Measurements from ENCODE around the gene MLYCD. TPM values are rescaled to one million over a fixed set of nuclear protein-coding genes. Genes with fewer than 3 reads are reported as not detected.

Gene MLYCD
- total RNA-seq, 4 donors from 2014 or later = 9.6 to 15.8 (median 12.3) TPM

- Histone ChIP-seq H3K4me3 (no peak overlapping the region), H3K27me3 (no peaks in the 10 kb centered on the region), H3K9me3 (no peaks in the 10 kb centered on the region), H3K27ac (replicated peaks in 1 of 4) (no peak overlapping the region), H3K4me1 (peaks cover 9 to 14% (median 13%) of the 10 kb centered on the region in 4 donors), H3K36me3 (peaks cover 0 to 24% (median 5%) of the 10 kb centered on the region in 4 donors)
- TF ChIP-seq POLR2AphosphoS5 (IDR thresholded peaks at IDR 0.05) = no peak
- TF ChIP-seq CTCF (IDR thresholded peaks at IDR 0.05) = no peak
- TF ChIP-seq POLR2A (IDR thresholded peaks at IDR 0.05; ENCODE audit: low read depth) = no peak
- TF ChIP-seq EP300 (IDR thresholded peaks at IDR 0.05) = no peak
- no peak for DNase-seq (ENCODE audit: extremely low spot score)
- intact Hi-C loops (cut with DNase I) = no loop called here
- 78% methylated on average over 15 of the region's 22 CpGs for WGBS
Observed at GRCh38 chr16:83930730-83931500, 32.0 kb downstream of the MLYCD start.

GRCh38 chr16:83931556-83931955, 32.6 kb downstream of the MLYCD start:
- no peak for DNase-seq (ENCODE audit: extremely low spot score)
- 81% methylated on average over 7 of the region's 17 CpGs for WGBS

GRCh38 chr16:83932304-83932703, 33.4 kb downstream of the MLYCD start:
- Histone ChIP-seq H3K4me3 (no peak overlapping the region), H3K9me3 (no peaks in the 10 kb centered on the region), H3K27ac (replicated peaks in 1 of 4) (no peak overlapping the region), H3K4me1 (peaks cover 0 to 3% (median 0%) of the 10 kb centered on the region in 4 donors), H3K27me3 (no peaks in the 10 kb centered on the region), H3K36me3 (peaks cover 0 to 27% (median 5%) of the 10 kb centered on the region in 4 donors)
- 93% methylated on average over 9 of the region's 11 CpGs for WGBS
- intact Hi-C loops (cut with DNase I) = no loop called here
- no peak for DNase-seq (ENCODE audit: extremely low spot score)
- TF ChIP-seq CTCF (IDR thresholded peaks at IDR 0.05) (no peak), POLR2A (IDR thresholded peaks at IDR 0.05; ENCODE audit: low read depth) (no peak), POLR2AphosphoS5 (IDR thresholded peaks at IDR 0.05) (no peak), EP300 (IDR thresholded peaks at IDR 0.05) (no peak)

More at GRCh38 chr16:83931556-83931955, 32.6 kb downstream of the MLYCD start:
- TF ChIP-seq POLR2A (IDR thresholded peaks at IDR 0.05; ENCODE audit: low read depth) = no peak
- no peak for TF ChIP-seq EP300 (IDR thresholded peaks at IDR 0.05)
- TF ChIP-seq CTCF (IDR thresholded peaks at IDR 0.05) = no peak
- no peak for TF ChIP-seq POLR2AphosphoS5 (IDR thresholded peaks at IDR 0.05)
- Histone ChIP-seq H3K27ac (replicated peaks in 1 of 4) (no peak overlapping the region), H3K4me3 (no peak overlapping the region), H3K36me3 (peaks cover 0 to 23% (median 5%) of the 10 kb centered on the region in 4 donors), H3K4me1 (peaks cover 5 to 11% (median 7%) of the 10 kb centered on the region in 4 donors), H3K27me3 (no peaks in the 10 kb centered on the region), H3K9me3 (no peaks in the 10 kb centered on the region)
- intact Hi-C loops (cut with DNase I) = no loop called here

GRCh38 chr16:83932955-83933673, 34.2 kb downstream of the MLYCD start:
- Histone ChIP-seq H3K36me3 (peaks cover 0 to 23% (median 5%) of the 10 kb centered on the region in 4 donors), H3K27me3 (no peaks in the 10 kb centered on the region), H3K27ac (replicated peaks in 1 of 4) (no peak overlapping the region), H3K9me3 (no peaks in the 10 kb centered on the region), H3K4me3 (no peak overlapping the region), H3K4me1 (peaks cover 0 to 3% (median 0%) of the 10 kb centered on the region in 4 donors)
- no peak for DNase-seq (ENCODE audit: extremely low spot score)
- WGBS = 84% methylated on average over 25 of the region's 25 CpGs
- TF ChIP-seq POLR2AphosphoS5 (IDR thresholded peaks at IDR 0.05) (no peak), EP300 (IDR thresholded peaks at IDR 0.05) (no peak), POLR2A (IDR thresholded peaks at IDR 0.05; ENCODE audit: low read depth) (no peak), CTCF (IDR thresholded peaks at IDR 0.05) (no peak)
- intact Hi-C loops (cut with DNase I) = no loop called here

Data from esophagus muscularis mucosa (tissue), 4 donors.